Stomach (tissue), 9 donors: ENCODE data around the gene LNX2. TPM values are rescaled to one million over a fixed set of nuclear protein-coding genes. Genes with fewer than 3 reads are reported as not detected.

ENCODE experiments used
- DNase-seq, 2 donors: peaks; one replicate each; pipeline versions ENCODE4 v3.0.0 to v3.0.0-alpha.2; 2013 to 2019
- H3K27ac ChIP-seq, 5 donors: fragments of 200-600 bp in 4 of 5; sonication (generic) in 4 of 5; one replicate each; pipeline ENCODE4 v1.5.1; 2013 to 2019; ENCODE audit warnings: mild to moderate bottlenecking in 1 of 5, moderate library complexity in 1 of 5
- H3K27me3 ChIP-seq, 3 donors: fragments of 200-600 bp; sonication (generic); one replicate each; pipeline ENCODE4 v1.5.1; 2017 to 2019; ENCODE audit warnings: mixed run types in 1 of 3
- H3K36me3 ChIP-seq, 4 donors: fragments of 200-600 bp; sonication (generic); 1 replicate in 3 of 4; 2 replicates in 1 of 4; pipeline ENCODE4 v1.5.1; 2016 to 2019
- H3K4me1 ChIP-seq, 4 donors: fragments of 200-600 bp; sonication (generic); one replicate each; pipeline ENCODE4 v1.5.1; 2016 to 2019
- H3K4me3 ChIP-seq, 4 donors: fragments of 200-600 bp; sonication (generic) in 3 of 4; one replicate each; pipeline ENCODE4 v1.5.1; 2016 to 2019; ENCODE audit warnings: mild to moderate bottlenecking in 1 of 4
- H3K9me3 ChIP-seq, 4 donors: fragments of 200-600 bp; sonication (generic); one replicate each; pipeline ENCODE4 v1.5.1; 2016 to 2019
- EP300 ChIP-seq: sonication (generic); formaldehyde crosslinking; IDR thresholded peaks from one replicate; pipeline ENCODE4 v1.6.1; 2017; ENCODE audit warnings: antibody characterized with exemption
- POLR2A ChIP-seq, 4 donors: fragments of 450-650 bp; IDR thresholded peaks; one replicate each; pipeline ENCODE4 v1.6.1; 2016; ENCODE audit warnings: antibody characterized with exemption in 4 of 4, control low read depth in 2 of 4, mild to moderate bottlenecking in 1 of 4, moderate library complexity in 1 of 4
- POLR2AphosphoS5 ChIP-seq, 3 donors: sonication (generic); formaldehyde crosslinking; IDR thresholded peaks; one replicate each; pipeline ENCODE4 v1.6.1; 2016; ENCODE audit warnings: antibody characterized with exemption in 3 of 3
- WGBS, 5 donors: extraction: QIAGEN DNeasy Blood & Tissue Kit in 3 of 5; methylation state at CpG; one replicate each; pipeline versions ENCODE4 v1.1.5 to v1.1.7; 2013 to 2018; 5-methylcytosine and 5-hydroxymethylcytosine counted together
- intact Hi-C: fragments of 100-400 bp; cut with DNase I; formaldehyde crosslinking; loops from one replicate; pipeline ENCODE4 v1.15.1; 2023; ENCODE audit warnings: low total_unique reads
- polyA plus RNA-seq, 3 donors: library from polyadenylated mRNA; stranded (reverse); fragments of 200-250 nt; gene quantifications; one replicate each; pipeline ENCODE4 v1.2.3, GENCODE V29; 2013
- total RNA-seq, 5 donors: library from RNA; depleted of rRNA; stranded (reverse); fragments of >200 nt; gene quantifications; one replicate each; pipeline versions ENCODE4 v1.1.0 to v1.2.3, GENCODE V29; 2014 to 2016
- TF ChIP-seq, protein P1 (sequence below), 7 experiments: fragments of 450-650 bp in 4 of 7; fragments of 200-600 bp in 3 of 7; sonication (generic) in 3 of 7; IDR thresholded peaks; one replicate each; pipeline ENCODE4 v1.5.1; 2016 to 2019; ENCODE audit warnings: antibody characterized with exemption in 7 of 7, control low read depth in 2 of 7, mild to moderate bottlenecking in 1 of 7
- donor health status: healthy with polysubstance abuse.
- donor health status: Bipolar disorder and iron deficiency.
- donor health status: healthy.

Gene LNX2
- total and polyA plus RNA-seq, 8 donors = 3.5 to 35.7 (median 9.3) TPM

DNA sequence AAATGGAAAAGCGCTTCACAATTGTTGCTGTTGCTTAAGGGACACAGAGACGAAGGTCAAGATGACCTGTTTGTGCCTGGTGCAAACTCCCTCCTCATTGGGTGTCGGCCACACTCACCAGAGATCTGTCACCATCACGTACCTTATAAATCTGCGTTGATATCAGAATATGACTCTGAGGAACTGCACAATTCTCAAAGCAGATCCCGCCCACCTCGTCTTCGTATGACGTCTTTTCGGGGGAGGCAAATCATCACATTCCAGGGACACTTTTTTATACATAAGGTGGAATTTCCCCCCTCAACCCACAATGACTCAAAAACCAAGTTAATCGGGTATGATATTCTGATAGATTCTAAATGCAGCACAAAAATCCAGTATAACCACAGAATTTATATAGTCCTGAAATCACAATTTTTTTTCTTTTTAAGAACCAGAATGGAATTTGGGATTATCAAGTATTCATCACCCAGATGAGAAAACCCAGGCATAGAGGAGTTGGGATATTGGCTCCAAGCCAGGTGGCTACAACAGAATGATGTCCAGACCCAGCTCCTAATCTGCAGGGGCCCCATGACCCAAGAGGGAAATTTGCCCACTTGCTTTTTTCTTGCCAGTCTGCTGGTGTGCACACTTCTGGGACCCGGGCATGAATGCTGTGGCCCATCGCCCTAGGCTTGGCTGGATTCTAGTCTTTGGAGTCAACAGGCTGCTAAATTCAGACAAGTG is 119.4 kb downstream of the LNX2 start:
- H3K9me3 ChIP-seq = no peaks in the 10 kb centered on the region
- no peak for DNase-seq
- WGBS, 5 donors = 88 to 91% (median 89%) methylated on average over 13 of the region's 13 CpGs
- TF ChIP-seq POLR2AphosphoS5 (IDR thresholded peaks at IDR 0.05) (no peak), POLR2A (IDR thresholded peaks at IDR 0.05) (no peak), EP300 (no peak)
- TF ChIP-seq, protein P1, sequence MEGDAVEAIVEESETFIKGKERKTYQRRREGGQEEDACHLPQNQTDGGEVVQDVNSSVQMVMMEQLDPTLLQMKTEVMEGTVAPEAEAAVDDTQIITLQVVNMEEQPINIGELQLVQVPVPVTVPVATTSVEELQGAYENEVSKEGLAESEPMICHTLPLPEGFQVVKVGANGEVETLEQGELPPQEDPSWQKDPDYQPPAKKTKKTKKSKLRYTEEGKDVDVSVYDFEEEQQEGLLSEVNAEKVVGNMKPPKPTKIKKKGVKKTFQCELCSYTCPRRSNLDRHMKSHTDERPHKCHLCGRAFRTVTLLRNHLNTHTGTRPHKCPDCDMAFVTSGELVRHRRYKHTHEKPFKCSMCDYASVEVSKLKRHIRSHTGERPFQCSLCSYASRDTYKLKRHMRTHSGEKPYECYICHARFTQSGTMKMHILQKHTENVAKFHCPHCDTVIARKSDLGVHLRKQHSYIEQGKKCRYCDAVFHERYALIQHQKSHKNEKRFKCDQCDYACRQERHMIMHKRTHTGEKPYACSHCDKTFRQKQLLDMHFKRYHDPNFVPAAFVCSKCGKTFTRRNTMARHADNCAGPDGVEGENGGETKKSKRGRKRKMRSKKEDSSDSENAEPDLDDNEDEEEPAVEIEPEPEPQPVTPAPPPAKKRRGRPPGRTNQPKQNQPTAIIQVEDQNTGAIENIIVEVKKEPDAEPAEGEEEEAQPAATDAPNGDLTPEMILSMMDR (IDR thresholded peaks at IDR 0.05) = no peak
- intact Hi-C loops = no loop called here
- no peak overlapping the region for H3K4me3 ChIP-seq
- peaks cover 0 to 16% (median 0%) of the 10 kb centered on the region in 4 donors for H3K4me1 ChIP-seq
- H3K27me3 ChIP-seq = no peaks in the 10 kb centered on the region
- no peak overlapping the region for H3K27ac ChIP-seq
- H3K36me3 ChIP-seq = no peaks in the 10 kb centered on the region

DNA sequence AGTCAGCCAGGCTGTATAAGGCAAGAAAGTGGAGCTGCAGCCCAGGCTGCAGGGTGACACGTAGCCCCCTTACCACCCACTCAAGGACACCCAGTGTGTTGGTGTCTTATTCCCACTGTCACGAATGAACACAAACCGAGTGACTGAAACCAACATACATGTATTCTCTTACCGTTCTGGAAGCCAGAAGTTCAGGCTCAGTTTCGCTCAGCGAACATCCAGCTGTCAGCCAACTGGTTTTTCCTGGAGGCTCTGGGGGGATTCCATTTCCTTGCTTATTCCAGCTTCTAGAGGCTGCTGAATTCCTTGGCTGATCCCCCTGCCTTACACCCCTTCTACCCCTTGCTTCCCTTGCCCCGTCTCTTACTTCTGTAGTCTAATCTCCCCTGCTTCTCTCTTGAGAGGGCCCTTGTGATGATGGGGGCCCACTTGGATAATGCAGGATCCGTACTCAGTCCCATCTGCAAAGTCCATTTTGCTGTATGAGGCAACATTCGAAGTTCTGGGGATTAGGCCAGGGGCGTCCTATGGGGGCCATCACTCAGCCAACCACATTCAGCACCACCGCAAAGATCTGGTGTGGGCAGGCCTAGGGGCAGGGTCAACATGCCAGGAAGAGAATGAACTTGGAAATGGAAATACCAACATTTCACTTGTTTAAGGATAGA is 122.6 kb downstream of the LNX2 start:
- DNase-seq = no peak
- Histone ChIP-seq H3K27ac (no peak overlapping the region), H3K36me3 (no peaks in the 10 kb centered on the region), H3K4me1 (peaks cover 0 to 9% (median 4%) of the 10 kb centered on the region in 4 donors), H3K27me3 (no peaks in the 10 kb centered on the region), H3K4me3 (no peak overlapping the region), H3K9me3 (no peaks in the 10 kb centered on the region)
- WGBS, 5 donors = 85 to 92% (median 90%) methylated on average over 11 of the region's 11 CpGs
- TF ChIP-seq, protein P1 (IDR thresholded peaks at IDR 0.05) = no peak
- TF ChIP-seq EP300 = no peak
- no peak for TF ChIP-seq POLR2A (IDR thresholded peaks at IDR 0.05)
- no peak for TF ChIP-seq POLR2AphosphoS5 (IDR thresholded peaks at IDR 0.05)
- intact Hi-C loops = no loop called here

DNA sequence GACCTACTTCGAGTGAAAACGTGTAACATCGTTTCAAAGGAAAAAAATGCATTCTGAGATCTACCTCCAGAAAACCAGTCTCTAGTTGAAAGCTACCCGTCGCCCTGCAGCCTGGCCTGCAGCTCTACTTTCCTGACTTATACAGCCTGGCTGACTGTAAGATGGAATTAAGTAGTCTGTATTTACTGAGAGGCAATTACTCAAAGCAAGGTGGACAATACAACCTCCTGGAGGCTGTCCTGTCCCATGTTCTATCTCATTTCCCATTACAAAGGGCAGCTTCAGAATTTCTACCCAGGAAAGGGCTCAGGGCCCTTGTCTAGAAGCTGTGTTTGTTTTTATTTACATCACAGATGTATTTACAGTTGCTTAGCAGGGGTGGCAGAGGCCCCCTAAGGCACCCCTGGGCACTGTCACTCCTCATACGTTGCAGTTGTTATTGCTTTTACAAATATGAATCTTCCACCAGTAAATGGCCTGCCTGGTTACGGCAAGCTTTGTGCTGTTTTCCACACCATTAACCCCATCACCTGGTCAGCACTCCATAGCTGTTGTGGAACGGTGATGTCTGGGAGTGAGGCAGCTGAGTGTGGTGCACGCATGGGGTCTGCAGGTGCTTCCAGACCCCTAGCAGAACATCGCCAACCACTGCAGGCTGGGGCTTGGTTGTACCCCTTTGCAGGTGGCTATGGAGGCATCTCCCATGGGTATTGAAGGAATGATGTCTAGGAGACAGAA is 123.6 kb downstream of the LNX2 start:
- no peak overlapping the region for H3K27ac ChIP-seq
- WGBS, 5 donors = 78 to 83% (median 79%) methylated on average over 7 to 10 of the region's 10 CpGs
- H3K36me3 ChIP-seq = no peaks in the 10 kb centered on the region
- intact Hi-C loops = no loop called here
- H3K9me3 ChIP-seq = no peaks in the 10 kb centered on the region
- peak in 1 of 2 donors; percentile 36 for DNase-seq
- H3K27me3 ChIP-seq = no peaks in the 10 kb centered on the region
- TF ChIP-seq, protein P1 (IDR thresholded peaks at IDR 0.05) = no peak
- TF ChIP-seq EP300 (no peak), POLR2AphosphoS5 (IDR thresholded peaks at IDR 0.05) (no peak), POLR2A (IDR thresholded peaks at IDR 0.05) (no peak)
- H3K4me3 ChIP-seq = no peak overlapping the region
- peaks cover 0 to 9% (median 4%) of the 10 kb centered on the region in 4 donors for H3K4me1 ChIP-seq

DNA sequence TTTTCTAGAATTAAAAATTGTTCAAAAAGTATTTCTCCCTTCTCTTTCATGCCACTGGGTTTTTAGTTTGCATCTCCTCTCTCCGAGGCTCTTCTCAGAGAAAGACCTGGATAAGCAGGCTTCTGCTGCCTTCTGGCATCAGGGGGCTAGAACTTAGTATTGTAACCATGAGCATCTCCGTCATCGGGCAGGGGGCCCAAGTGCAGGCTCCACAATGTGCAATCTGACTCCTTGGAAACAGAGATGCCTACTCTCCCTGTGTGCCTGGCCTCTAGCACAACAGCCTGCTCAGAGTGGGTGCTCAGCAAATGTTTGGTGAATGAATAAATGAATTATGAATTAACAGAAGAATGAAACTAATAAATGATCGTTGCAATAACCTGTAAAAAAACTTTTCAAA is 124.3 kb downstream of the LNX2 start:
- WGBS, 5 donors = 68 to 86% (median 75%) methylated on average over 4 of the region's 4 CpGs
- H3K36me3 ChIP-seq = no peaks in the 10 kb centered on the region
- H3K27ac ChIP-seq = no peak overlapping the region
- no peak overlapping the region for H3K4me3 ChIP-seq
- intact Hi-C loops = no loop called here
- TF ChIP-seq, protein P1 (IDR thresholded peaks at IDR 0.05) = no peak
- TF ChIP-seq POLR2AphosphoS5 (IDR thresholded peaks at IDR 0.05) = no peak
- TF ChIP-seq POLR2A (IDR thresholded peaks at IDR 0.05) = no peak
- TF ChIP-seq EP300 = no peak
- peaks cover 0 to 9% (median 2%) of the 10 kb centered on the region in 4 donors for H3K4me1 ChIP-seq
- H3K9me3 ChIP-seq = no peaks in the 10 kb centered on the region
- no peak for DNase-seq
- H3K27me3 ChIP-seq = no peaks in the 10 kb centered on the region
